HG03354 (cell line): ENCODE measurements around the gene CLEC18A.

Source experiments
- ATAC-seq: cut with Tn5 transposase; IDR thresholded peaks from one replicate; pipeline ENCODE4 v1.9.1; 2021; ENCODE audit warnings: mild to moderate bottlenecking; ENCODE audit not compliant: unreplicated experiment, poor library complexity, severe bottlenecking

CLEC18A gene

GRCh38 chr16:69928856-69929400 lies 22.2 kb upstream of the CLEC18A start:
- ATAC-seq: no peak

GRCh38 chr16:69929480-69929879 lies 21.7 kb upstream of the CLEC18A start:
- no peak for ATAC-seq

- no peak for ATAC-seq
These were observed 20.9 kb upstream of the CLEC18A start for GRCh38 chr16:69930117-69930776.

- ATAC-seq: no peak
These were observed 19.5 kb upstream of the CLEC18A start for GRCh38 chr16:69931631-69932030.

- no peak for ATAC-seq
These were observed 18.9 kb upstream of the CLEC18A start for GRCh38 chr16:69932228-69932627.

GRCh38 chr16:69932691-69933392 lies 18.3 kb upstream of the CLEC18A start:
- ATAC-seq: no peak

- no peak for ATAC-seq
These were observed 17.1 kb upstream of the CLEC18A start for GRCh38 chr16:69934044-69934443.

- ATAC-seq: no peak
These were observed 16.4 kb upstream of the CLEC18A start for GRCh38 chr16:69934751-69935150.

GRCh38 chr16:69935278-69935711 lies 15.8 kb upstream of the CLEC18A start:
- no peak for ATAC-seq

- ATAC-seq: no peak
These were observed 15.4 kb upstream of the CLEC18A start for GRCh38 chr16:69935740-69936139.

- ATAC-seq: no peak
These were observed 14.9 kb upstream of the CLEC18A start for GRCh38 chr16:69936252-69936651.

GRCh38 chr16:69936751-69937211 lies 14.4 kb upstream of the CLEC18A start:
- ATAC-seq: no peak

- ATAC-seq: no peak
These were observed 13.6 kb upstream of the CLEC18A start for GRCh38 chr16:69937465-69937951.

- ATAC-seq: no peak
These were observed 11.9 kb upstream of the CLEC18A start for GRCh38 chr16:69938981-69939820.

GRCh38 chr16:69939821-69940585 lies 11.1 kb upstream of the CLEC18A start:
- ATAC-seq: no peak

- no peak for ATAC-seq
These were observed 10.5 kb upstream of the CLEC18A start for GRCh38 chr16:69940676-69941075.

GRCh38 chr16:69941251-69942098 lies 9.7 kb upstream of the CLEC18A start:
- ATAC-seq: no peak

GRCh38 chr16:69942099-69942491 lies 9.0 kb upstream of the CLEC18A start:
- ATAC-seq: no peak
